Glomerular visceral epithelial cell (primary cell): ENCODE data around the gene ZIC4.

Experiments used
- DNase-seq: peaks from one replicate; pipeline ENCODE4 v3.0.0-alpha.2; 2016; ENCODE audit errors: extremely low spot score

ZIC4 gene

GRCh38 chr3:147354623-147355022 is 51.7 kb downstream of the ZIC4 start:
- DNase-seq = no peak

- DNase-seq = no peak
Measured at GRCh38 chr3:147351301-147351700, 55.0 kb downstream of the ZIC4 start.

GRCh38 chr3:147348976-147349375 is 57.4 kb downstream of the ZIC4 start:
- DNase-seq = no peak

GRCh38 chr3:147343926-147344325 is 62.4 kb downstream of the ZIC4 start:
- no peak for DNase-seq

GRCh38 chr3:147341727-147342126 is 64.6 kb downstream of the ZIC4 start:
- no peak for DNase-seq

GRCh38 chr3:147336543-147337278 is 69.6 kb downstream of the ZIC4 start:
- DNase-seq = no peak
